RWPE1 (cell line): ENCODE measurements around the gene DPP7.

Source experiments
- CTCF ChIA-PET: fragments of 350-600 bp; sonication (Branson Sonifier 250); formaldehyde crosslinking; extraction: SDS; loops from one replicate; lab custom pipeline; 2021; lab: Yijun Ruan, JAX
- POLR2A ChIA-PET: fragments of 400-600 bp; formaldehyde crosslinking; extraction: SDS; loops from one replicate; lab custom pipeline; 2020; ENCODE audit warnings: antibody characterized with exemption; ENCODE audit not compliant: low non-redundant PET; lab: Yijun Ruan, JAX
- DNase-seq: peaks from one replicate; pipeline ENCODE4 v3.0.0; 2012; ENCODE audit warnings: low spot score
- H3K27ac ChIP-seq: fragments of 450-650 bp; 2 replicates; pipeline ENCODE4 v1.5.1; 2017
- TF ChIP-seq, protein P1 (sequence below): fragments of 450-650 bp; conservative IDR thresholded peaks from 2 replicates; pipeline ENCODE4 v1.5.1; 2017; ENCODE audit warnings: low read depth, mild to moderate bottlenecking

DPP7 gene

DNA sequence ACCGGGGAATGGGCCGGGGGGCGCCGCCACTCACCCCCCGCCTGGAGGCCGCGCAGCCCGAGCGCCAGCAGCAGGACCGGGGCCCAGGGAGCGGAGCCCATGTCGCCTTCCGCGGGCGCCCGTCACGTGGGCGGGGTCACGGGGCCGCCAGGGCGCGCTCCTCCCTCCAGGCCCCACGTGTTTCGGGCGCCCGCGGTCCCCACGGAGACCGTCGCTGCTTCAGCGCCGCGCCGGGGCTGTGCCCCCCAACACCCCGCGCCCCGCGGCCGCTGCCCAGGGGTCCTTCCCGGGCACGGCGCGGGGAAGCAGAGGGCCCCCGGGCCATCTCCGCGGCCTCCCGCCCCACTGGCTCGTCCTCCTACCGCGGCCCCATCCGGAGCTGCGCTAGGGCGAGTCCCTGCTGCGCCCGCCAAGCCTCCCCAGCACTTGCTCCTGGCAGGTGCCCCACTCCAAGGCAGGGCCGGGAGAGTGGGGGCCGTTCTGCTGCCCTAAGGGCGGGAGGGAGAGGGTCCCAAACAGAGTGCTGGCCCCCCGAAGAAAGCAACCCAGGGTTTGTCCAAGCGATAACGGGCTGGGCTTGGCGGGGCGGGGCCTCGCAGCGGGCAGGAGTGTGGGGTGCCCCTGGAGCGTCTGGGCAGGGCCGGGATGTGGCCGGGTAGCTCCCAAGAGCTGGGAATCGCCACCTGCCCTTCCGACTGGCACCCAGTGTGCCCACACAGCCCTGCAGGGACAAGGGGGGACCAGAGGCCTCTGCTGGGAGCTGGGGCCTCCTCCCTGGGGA, at the start of gene DPP7:
TSS of gene DPP7 (minus strand) at position 121 of the 781 bp plus-strand sequence. CDS start at position 101, 20 bp downstream.
- H3K27ac ChIP-seq, result peak within 1 kb of the TSS; percentile 59
- ChIA-PET POLR2A (interaction anchor here (0.7 to 1.2 kb wide), 4 partner anchors 10 to 86 kb away, joined by 3 to 4 read pairs (median 4); partner anchors contain the start of gene MAN1B1), CTCF (interaction anchor here (0.6 to 1.6 kb wide), 8 partner anchors 16 to 122 kb away, joined by 3 to 9 read pairs (median 5); partner anchors contain the start of gene RNF224)
- peak; percentile 74 for DNase-seq
- TF ChIP-seq, protein P1, sequence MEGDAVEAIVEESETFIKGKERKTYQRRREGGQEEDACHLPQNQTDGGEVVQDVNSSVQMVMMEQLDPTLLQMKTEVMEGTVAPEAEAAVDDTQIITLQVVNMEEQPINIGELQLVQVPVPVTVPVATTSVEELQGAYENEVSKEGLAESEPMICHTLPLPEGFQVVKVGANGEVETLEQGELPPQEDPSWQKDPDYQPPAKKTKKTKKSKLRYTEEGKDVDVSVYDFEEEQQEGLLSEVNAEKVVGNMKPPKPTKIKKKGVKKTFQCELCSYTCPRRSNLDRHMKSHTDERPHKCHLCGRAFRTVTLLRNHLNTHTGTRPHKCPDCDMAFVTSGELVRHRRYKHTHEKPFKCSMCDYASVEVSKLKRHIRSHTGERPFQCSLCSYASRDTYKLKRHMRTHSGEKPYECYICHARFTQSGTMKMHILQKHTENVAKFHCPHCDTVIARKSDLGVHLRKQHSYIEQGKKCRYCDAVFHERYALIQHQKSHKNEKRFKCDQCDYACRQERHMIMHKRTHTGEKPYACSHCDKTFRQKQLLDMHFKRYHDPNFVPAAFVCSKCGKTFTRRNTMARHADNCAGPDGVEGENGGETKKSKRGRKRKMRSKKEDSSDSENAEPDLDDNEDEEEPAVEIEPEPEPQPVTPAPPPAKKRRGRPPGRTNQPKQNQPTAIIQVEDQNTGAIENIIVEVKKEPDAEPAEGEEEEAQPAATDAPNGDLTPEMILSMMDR, result no peak

DNA sequence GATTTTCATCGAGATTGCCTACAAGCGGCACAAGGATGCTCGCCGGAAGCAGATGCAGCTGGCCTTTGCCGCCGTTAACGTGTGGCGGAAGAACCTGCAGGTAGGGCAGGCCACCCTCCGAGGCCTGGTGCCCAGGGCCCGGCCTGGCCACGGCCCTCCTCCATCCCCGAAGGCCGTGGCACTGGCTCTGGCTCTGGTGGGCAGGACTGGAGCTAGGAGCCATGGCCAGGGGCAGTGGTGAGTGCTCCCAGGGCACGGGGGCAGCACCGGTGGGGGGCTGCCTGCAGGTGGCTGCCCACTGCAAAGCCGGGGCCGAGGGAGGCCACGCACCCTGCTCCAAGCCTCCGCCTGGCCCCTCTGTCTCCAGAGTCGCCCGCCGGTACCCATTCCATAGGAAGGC, 49.3 kb upstream of the DPP7 start:
- TF ChIP-seq, protein P1, result no peak
- POLR2A ChIA-PET, result interaction anchor here (1.2 kb wide), 1 partner anchor 63 kb away, joined by 4 read pairs; the partner anchor contains the start of gene RNF224
- DNase-seq, result no peak
- CTCF ChIA-PET, result interaction anchor here (1.9 kb wide), 1 partner anchor 13 kb away, joined by 7 read pairs; no protein-coding TSS in a partner anchor
- no peak overlapping the region for H3K27ac ChIP-seq

DNA sequence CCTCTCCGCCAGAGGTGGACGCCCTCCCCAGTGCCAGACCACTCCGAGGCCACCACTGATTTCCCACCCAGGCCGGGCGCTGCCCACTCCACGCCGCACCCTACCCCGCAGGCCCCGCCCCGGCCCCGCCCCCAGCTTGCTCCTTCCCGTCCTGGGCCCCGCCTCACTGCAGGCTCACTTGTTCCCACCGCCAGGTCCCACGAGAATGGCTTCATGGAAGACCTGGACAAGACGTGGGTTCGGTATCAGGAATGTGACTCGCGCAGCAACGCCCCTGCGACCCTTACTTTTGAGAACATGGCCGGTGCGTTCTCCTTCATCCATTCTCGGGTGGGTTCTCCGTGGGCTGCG, 48.8 kb upstream of the DPP7 start:
- POLR2A ChIA-PET, result interaction anchor here (0.5 to 1.8 kb wide), 4 partner anchors 26 to 64 kb away, joined by 4 to 7 read pairs (median 4); partner anchors contain the start of genes CYSRT1, RNF224 and SSNA1
- H3K27ac ChIP-seq, result no peak overlapping the region
- CTCF ChIA-PET, result interaction anchor here (0.5 to 3.0 kb wide), 7 partner anchors 13 to 282 kb away, joined by 3 to 13 read pairs (median 4); partner anchors contain the start of gene RNF224
- DNase-seq, result no peak
- TF ChIP-seq, protein P1, result no peak

DNA sequence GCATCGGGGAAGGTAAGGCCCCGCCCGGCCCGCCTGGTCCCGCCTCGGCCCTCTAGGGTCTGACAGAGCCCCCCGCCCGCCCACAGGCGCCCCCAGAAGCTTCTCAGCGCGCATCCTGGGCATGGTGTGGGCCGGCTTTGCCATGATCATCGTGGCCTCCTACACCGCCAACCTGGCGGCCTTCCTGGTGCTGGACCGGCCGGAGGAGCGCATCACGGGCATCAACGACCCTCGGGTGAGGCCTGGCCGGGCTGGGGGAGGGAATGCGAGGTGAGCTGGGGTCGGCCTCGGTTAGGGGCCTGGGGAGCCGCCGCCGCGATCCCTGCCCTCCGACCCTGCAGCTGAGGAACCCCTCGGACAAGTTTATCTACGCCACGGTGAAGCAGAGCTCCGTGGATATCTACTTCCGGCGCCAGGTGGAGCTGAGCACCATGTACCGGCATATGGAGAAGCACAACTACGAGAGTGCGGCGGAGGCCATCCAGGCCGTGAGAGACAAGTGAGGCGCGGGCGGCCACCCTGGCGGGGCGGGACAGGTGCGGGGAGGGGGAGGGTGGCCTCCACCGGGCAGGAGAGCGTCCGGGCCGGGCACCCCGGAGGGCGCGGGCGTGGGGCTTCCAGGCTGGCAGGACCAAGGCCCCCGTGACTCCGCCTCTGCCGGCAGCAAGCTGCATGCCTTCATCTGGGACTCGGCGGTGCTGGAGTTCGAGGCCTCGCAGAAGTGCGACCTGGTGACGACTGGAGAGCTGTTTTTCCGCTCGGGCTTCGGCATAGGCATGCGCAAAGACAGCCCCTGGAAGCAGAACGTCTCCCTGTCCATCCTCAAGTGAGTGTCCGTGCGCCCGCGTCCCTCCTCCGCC, 48.2 kb upstream of the DPP7 start:
- ChIA-PET CTCF (interaction anchor here (0.5 to 3.0 kb wide), 8 partner anchors 14 to 282 kb away, joined by 3 to 13 read pairs (median 4); partner anchors contain the start of gene RNF224), POLR2A (interaction anchor here (0.5 to 1.8 kb wide), 4 partner anchors 26 to 64 kb away, joined by 4 to 7 read pairs (median 4); partner anchors contain the start of genes CYSRT1, RNF224 and SSNA1)
- H3K27ac ChIP-seq, result no peak overlapping the region
- no peak for DNase-seq
- TF ChIP-seq, protein P1, result peak; percentile 51; the same call in 1 of the 2 replicates

DNA sequence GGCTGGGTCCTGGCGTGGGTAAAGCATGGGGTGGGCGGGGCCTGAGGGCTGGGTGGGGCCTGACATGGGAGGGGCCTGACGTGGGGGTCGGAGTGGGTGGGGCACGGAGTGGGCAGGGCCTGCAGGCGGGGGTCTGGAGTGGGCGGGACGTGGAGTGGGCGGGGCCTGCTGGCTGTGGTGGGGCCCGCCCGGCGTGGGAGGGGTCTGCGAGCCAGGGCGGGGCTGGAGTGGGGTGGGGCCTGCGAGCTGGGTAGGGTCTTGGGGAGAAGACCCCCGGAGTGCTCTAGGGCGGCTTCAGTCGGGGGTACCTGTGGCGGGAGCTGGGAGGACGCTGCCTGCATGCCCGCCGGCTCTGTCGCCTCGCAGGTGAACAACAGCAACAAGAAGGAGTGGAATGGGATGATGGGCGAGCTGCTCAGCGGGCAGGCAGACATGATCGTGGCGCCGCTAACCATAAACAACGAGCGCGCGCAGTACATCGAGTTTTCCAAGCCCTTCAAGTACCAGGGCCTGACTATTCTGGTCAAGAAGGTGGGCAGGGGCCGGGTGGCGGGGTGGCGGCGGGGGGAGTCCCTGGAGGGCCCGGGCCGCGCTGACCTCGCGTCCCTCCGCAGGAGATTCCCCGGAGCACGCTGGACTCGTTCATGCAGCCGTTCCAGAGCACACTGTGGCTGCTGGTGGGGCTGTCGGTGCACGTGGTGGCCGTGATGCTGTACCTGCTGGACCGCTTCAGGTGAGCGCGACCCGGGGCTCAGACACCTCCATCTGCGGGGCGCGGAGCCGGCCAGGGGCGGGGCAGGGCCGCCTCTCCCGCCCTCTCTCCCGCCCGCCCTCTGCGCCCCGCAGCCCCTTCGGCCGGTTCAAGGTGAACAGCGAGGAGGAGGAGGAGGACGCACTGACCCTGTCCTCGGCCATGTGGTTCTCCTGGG, 47.3 kb upstream of the DPP7 start:
- DNase-seq, result no peak
- POLR2A ChIA-PET, result interaction anchor here (1.8 kb wide), 1 partner anchor 27 kb away, joined by 4 read pairs; the partner anchor contains the start of gene SSNA1
- TF ChIP-seq, protein P1, result no peak
- no peak overlapping the region for H3K27ac ChIP-seq
- CTCF ChIA-PET, result interaction anchor here (0.6 to 3.0 kb wide), 6 partner anchors 15 to 65 kb away, joined by 3 to 13 read pairs (median 4); partner anchors contain the start of gene RNF224
